HEK293 (cell line): ENCODE data around the gene BRDT.

Experiments
- CTCF ChIA-PET: fragments of 350-600 bp; formaldehyde crosslinking; extraction: SDS; loops from one replicate; lab custom pipeline; 2021; ENCODE audit warnings: antibody characterized with exemption; lab: Yijun Ruan, JAX
- POLR2A ChIA-PET: fragments of 300-600 bp; formaldehyde crosslinking; extraction: SDS; loops from one replicate; lab custom pipeline; 2020; ENCODE audit warnings: antibody characterized with exemption, inconsistent platforms; lab: Yijun Ruan, JAX
- H3K27ac ChIP-seq: fragments of 200-500 bp; sonication (Bioruptor generic); 2 replicates; pipeline ENCODE4 v1.5.1; 2014; ENCODE audit warnings: low read depth, low read length, control low read depth, inconsistent platforms; ENCODE audit errors: extremely low read depth
- H3K36me3 ChIP-seq, 2 experiments: fragments of 200-500 bp in 1 of 2; sonication (Bioruptor generic) in 1 of 2; 1 replicate in 1 of 2; 2 replicates in 1 of 2; pipeline ENCODE4 v1.5.1; 2014 to 2017; ENCODE audit warnings: inconsistent platforms in 2 of 2, low read length in 2 of 2; ENCODE audit not compliant: control insufficient read depth in 2 of 2, insufficient read depth in 1 of 2
- H3K4me1 ChIP-seq: fragments of 200-500 bp; sonication (Bioruptor generic); 2 replicates; pipeline ENCODE4 v1.5.1; 2014; ENCODE audit warnings: mild to moderate bottlenecking, low read length, inconsistent platforms; ENCODE audit not compliant: control insufficient read depth, insufficient read depth
- H3K4me3 ChIP-seq: 2 replicates; pipeline ENCODE4 v1.5.1; 2011; ENCODE audit warnings: low read depth, mild to moderate bottlenecking, control low read depth, low read length, moderate library complexity
- H3K9me3 ChIP-seq: fragments of 200-500 bp; sonication (Bioruptor generic); 2 replicates; pipeline ENCODE4 v1.5.1; 2014; ENCODE audit warnings: low read depth, low read length, inconsistent platforms; ENCODE audit not compliant: control insufficient read depth, insufficient read depth
- BCL11B ChIP-seq: fragments of 450-650 bp; formaldehyde crosslinking; IDR thresholded peaks from 2 replicates; pipeline ENCODE4 v1.5.1; 2016; ENCODE audit warnings: low read depth, missing biosample characterization, missing genetic modification characterization
- SCRT1 ChIP-seq: fragments of 450-650 bp; formaldehyde crosslinking; IDR thresholded peaks from 2 replicates; pipeline ENCODE4 v1.5.1; 2016; ENCODE audit warnings: missing biosample characterization, missing genetic modification characterization, borderline replicate concordance
- SCRT2 ChIP-seq: fragments of 450-650 bp; formaldehyde crosslinking; IDR thresholded peaks from 2 replicates; pipeline ENCODE4 v1.5.1; 2016; ENCODE audit warnings: missing biosample characterization, missing genetic modification characterization
- SP3 ChIP-seq: fragments of 450-650 bp; formaldehyde crosslinking; IDR thresholded peaks from 2 replicates; pipeline ENCODE4 v1.5.1; 2016; ENCODE audit warnings: missing biosample characterization, missing genetic modification characterization
- TCF7L2 ChIP-seq: IDR thresholded peaks from 2 replicates; pipeline ENCODE4 v1.6.1; 2011; ENCODE audit warnings: low read depth, mild to moderate bottlenecking, inconsistent platforms, low read length, moderate library complexity, borderline replicate concordance
- ZBTB1 ChIP-seq: fragments of 450-650 bp; formaldehyde crosslinking; IDR thresholded peaks from 2 replicates; pipeline ENCODE4 v1.5.1; 2016; ENCODE audit warnings: missing biosample characterization, missing genetic modification characterization
- ZFP37 ChIP-seq: fragments of 450-650 bp; formaldehyde crosslinking; IDR thresholded peaks from 2 replicates; pipeline ENCODE4 v1.5.1; 2016; ENCODE audit warnings: missing biosample characterization, missing genetic modification characterization
- ZNF121 ChIP-seq: fragments of 450-650 bp; formaldehyde crosslinking; IDR thresholded peaks from 2 replicates; pipeline ENCODE4 v1.5.1; 2016; ENCODE audit warnings: missing biosample characterization, missing genetic modification characterization
- ZNF18 ChIP-seq: fragments of 450-650 bp; formaldehyde crosslinking; IDR thresholded peaks from 2 replicates; pipeline ENCODE4 v1.5.1; 2016; ENCODE audit warnings: missing biosample characterization, missing genetic modification characterization
- ZNF248 ChIP-seq: fragments of 450-650 bp; formaldehyde crosslinking; IDR thresholded peaks from 2 replicates; pipeline ENCODE4 v1.5.1; 2017; ENCODE audit warnings: missing biosample characterization, missing genetic modification characterization
- ZNF610 ChIP-seq: fragments of 450-650 bp; formaldehyde crosslinking; IDR thresholded peaks from 2 replicates; pipeline ENCODE4 v1.5.1; 2016; ENCODE audit warnings: missing biosample characterization, missing genetic modification characterization, borderline replicate concordance
- ZNF660 ChIP-seq: fragments of 450-650 bp; IDR thresholded peaks from 2 replicates; pipeline ENCODE4 v1.5.1; 2018; ENCODE audit warnings: missing biosample characterization, mild to moderate bottlenecking, missing genetic modification characterization
- ZSCAN30 ChIP-seq: fragments of 450-650 bp; IDR thresholded peaks from 2 replicates; pipeline ENCODE4 v1.5.1; 2018; ENCODE audit warnings: missing biosample characterization, mild to moderate bottlenecking, missing genetic modification characterization, moderate library complexity
- ZXDB ChIP-seq: fragments of 450-650 bp; formaldehyde crosslinking; IDR thresholded peaks from 2 replicates; pipeline ENCODE4 v1.5.1; 2016; ENCODE audit warnings: missing biosample characterization, missing genetic modification characterization
- TF ChIP-seq, protein P1 (sequence below): fragments of 450-650 bp; formaldehyde crosslinking; IDR thresholded peaks from 2 replicates; pipeline ENCODE4 v1.5.1; 2017; ENCODE audit warnings: missing biosample characterization, missing genetic modification characterization
- TF ChIP-seq, protein P2 (sequence below): fragments of 450-650 bp; formaldehyde crosslinking; IDR thresholded peaks from 2 replicates; pipeline ENCODE4 v1.5.1; 2016; ENCODE audit warnings: missing biosample characterization, missing genetic modification characterization, borderline replicate concordance
- TF ChIP-seq, protein P3 (sequence below): fragments of 450-650 bp; formaldehyde crosslinking; IDR thresholded peaks from 2 replicates; pipeline ENCODE4 v1.5.1; 2016; ENCODE audit warnings: missing biosample characterization, missing genetic modification characterization
- TF ChIP-seq, protein P4 (sequence below): fragments of 450-650 bp; formaldehyde crosslinking; IDR thresholded peaks from 2 replicates; pipeline ENCODE4 v1.5.1; 2017; ENCODE audit warnings: missing biosample characterization, mild to moderate bottlenecking, missing genetic modification characterization, moderate library complexity
- TF ChIP-seq, protein P5 (sequence below): fragments of 450-650 bp; formaldehyde crosslinking; IDR thresholded peaks from 2 replicates; pipeline ENCODE4 v1.5.1; 2016; ENCODE audit warnings: missing biosample characterization, missing genetic modification characterization, borderline replicate concordance

BRDT gene

GRCh38 chr1:91979383-91979782 lies 30.2 kb downstream of the BRDT start (continued):
- TF ChIP-seq TCF7L2: no peak
- no peak for TF ChIP-seq ZFP37 (tag by site-specific recombination)
- TF ChIP-seq, protein P1, sequence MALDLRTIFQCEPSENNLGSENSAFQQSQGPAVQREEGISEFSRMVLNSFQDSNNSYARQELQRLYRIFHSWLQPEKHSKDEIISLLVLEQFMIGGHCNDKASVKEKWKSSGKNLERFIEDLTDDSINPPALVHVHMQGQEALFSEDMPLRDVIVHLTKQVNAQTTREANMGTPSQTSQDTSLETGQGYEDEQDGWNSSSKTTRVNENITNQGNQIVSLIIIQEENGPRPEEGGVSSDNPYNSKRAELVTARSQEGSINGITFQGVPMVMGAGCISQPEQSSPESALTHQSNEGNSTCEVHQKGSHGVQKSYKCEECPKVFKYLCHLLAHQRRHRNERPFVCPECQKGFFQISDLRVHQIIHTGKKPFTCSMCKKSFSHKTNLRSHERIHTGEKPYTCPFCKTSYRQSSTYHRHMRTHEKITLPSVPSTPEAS (tag by site-specific recombination): no peak
- TF ChIP-seq SCRT1 (tag by site-specific recombination): no peak
- TF ChIP-seq, protein P2, sequence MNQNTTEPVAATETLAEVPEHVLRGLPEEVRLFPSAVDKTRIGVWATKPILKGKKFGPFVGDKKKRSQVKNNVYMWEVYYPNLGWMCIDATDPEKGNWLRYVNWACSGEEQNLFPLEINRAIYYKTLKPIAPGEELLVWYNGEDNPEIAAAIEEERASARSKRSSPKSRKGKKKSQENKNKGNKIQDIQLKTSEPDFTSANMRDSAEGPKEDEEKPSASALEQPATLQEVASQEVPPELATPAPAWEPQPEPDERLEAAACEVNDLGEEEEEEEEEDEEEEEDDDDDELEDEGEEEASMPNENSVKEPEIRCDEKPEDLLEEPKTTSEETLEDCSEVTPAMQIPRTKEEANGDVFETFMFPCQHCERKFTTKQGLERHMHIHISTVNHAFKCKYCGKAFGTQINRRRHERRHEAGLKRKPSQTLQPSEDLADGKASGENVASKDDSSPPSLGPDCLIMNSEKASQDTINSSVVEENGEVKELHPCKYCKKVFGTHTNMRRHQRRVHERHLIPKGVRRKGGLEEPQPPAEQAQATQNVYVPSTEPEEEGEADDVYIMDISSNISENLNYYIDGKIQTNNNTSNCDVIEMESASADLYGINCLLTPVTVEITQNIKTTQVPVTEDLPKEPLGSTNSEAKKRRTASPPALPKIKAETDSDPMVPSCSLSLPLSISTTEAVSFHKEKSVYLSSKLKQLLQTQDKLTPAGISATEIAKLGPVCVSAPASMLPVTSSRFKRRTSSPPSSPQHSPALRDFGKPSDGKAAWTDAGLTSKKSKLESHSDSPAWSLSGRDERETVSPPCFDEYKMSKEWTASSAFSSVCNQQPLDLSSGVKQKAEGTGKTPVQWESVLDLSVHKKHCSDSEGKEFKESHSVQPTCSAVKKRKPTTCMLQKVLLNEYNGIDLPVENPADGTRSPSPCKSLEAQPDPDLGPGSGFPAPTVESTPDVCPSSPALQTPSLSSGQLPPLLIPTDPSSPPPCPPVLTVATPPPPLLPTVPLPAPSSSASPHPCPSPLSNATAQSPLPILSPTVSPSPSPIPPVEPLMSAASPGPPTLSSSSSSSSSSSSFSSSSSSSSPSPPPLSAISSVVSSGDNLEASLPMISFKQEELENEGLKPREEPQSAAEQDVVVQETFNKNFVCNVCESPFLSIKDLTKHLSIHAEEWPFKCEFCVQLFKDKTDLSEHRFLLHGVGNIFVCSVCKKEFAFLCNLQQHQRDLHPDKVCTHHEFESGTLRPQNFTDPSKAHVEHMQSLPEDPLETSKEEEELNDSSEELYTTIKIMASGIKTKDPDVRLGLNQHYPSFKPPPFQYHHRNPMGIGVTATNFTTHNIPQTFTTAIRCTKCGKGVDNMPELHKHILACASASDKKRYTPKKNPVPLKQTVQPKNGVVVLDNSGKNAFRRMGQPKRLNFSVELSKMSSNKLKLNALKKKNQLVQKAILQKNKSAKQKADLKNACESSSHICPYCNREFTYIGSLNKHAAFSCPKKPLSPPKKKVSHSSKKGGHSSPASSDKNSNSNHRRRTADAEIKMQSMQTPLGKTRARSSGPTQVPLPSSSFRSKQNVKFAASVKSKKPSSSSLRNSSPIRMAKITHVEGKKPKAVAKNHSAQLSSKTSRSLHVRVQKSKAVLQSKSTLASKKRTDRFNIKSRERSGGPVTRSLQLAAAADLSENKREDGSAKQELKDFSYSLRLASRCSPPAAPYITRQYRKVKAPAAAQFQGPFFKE (tag by site-specific recombination): no peak
- TF ChIP-seq, protein P3, sequence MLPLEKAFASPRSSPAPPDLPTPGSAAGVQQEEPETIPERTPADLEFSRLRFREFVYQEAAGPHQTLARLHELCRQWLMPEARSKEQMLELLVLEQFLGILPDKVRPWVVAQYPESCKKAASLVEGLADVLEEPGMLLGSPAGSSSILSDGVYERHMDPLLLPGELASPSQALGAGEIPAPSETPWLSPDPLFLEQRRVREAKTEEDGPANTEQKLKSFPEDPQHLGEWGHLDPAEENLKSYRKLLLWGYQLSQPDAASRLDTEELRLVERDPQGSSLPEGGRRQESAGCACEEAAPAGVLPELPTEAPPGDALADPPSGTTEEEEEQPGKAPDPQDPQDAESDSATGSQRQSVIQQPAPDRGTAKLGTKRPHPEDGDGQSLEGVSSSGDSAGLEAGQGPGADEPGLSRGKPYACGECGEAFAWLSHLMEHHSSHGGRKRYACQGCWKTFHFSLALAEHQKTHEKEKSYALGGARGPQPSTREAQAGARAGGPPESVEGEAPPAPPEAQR (tag by site-specific recombination): no peak
- TF ChIP-seq ZNF248 (tag by site-specific recombination): no peak
- TF ChIP-seq ZBTB1 (tag by site-specific recombination): no peak
- TF ChIP-seq ZNF18 (tag by site-specific recombination): no peak
- TF ChIP-seq, all 188 proteins: peak for 0

- H3K36me3 ChIP-seq: no peaks in the 10 kb centered on the region
- ChIA-PET CTCF (interaction anchor here (2.0 kb wide), 1 partner anchor 17 kb away, joined by 8 read pairs; no protein-coding TSS in a partner anchor), POLR2A (no interaction called here)
Observed at GRCh38 chr1:91980663-91981062, 31.5 kb downstream of the BRDT start.

More at GRCh38 chr1:91980663-91981062, 31.5 kb downstream of the BRDT start:
- no peaks in the 10 kb centered on the region for H3K4me1 ChIP-seq
- TF ChIP-seq, protein P4, sequence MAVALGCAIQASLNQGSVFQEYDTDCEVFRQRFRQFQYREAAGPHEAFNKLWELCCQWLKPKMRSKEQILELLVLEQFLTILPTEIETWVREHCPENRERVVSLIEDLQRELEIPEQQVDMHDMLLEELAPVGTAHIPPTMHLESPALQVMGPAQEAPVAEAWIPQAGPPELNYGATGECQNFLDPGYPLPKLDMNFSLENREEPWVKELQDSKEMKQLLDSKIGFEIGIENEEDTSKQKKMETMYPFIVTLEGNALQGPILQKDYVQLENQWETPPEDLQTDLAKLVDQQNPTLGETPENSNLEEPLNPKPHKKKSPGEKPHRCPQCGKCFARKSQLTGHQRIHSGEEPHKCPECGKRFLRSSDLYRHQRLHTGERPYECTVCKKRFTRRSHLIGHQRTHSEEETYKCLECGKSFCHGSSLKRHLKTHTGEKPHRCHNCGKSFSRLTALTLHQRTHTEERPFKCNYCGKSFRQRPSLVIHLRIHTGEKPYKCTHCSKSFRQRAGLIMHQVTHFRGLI: no peak
- TF ChIP-seq SP3 (tag by site-specific recombination) (no peak), ZNF660 (tag by site-specific recombination) (no peak), ZSCAN30 (tag by site-specific recombination) (no peak), SCRT2 (tag by site-specific recombination) (no peak), BCL11B (tag by site-specific recombination) (no peak), ZNF121 (tag by site-specific recombination) (no peak), ZXDB (tag by site-specific recombination) (no peak), ZNF610 (tag by site-specific recombination) (no peak)
- TF ChIP-seq, protein P5, sequence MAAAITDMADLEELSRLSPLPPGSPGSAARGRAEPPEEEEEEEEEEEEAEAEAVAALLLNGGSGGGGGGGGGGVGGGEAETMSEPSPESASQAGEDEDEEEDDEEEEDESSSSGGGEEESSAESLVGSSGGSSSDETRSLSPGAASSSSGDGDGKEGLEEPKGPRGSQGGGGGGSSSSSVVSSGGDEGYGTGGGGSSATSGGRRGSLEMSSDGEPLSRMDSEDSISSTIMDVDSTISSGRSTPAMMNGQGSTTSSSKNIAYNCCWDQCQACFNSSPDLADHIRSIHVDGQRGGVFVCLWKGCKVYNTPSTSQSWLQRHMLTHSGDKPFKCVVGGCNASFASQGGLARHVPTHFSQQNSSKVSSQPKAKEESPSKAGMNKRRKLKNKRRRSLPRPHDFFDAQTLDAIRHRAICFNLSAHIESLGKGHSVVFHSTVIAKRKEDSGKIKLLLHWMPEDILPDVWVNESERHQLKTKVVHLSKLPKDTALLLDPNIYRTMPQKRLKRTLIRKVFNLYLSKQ (tag by site-specific recombination): no peak
- TF ChIP-seq, all 188 proteins: peak for 0
- Histone ChIP-seq H3K4me3 (no peak overlapping the region), H3K27ac (no peak overlapping the region), H3K9me3 (no peaks in the 10 kb centered on the region)
